CD4-positive, alpha-beta T cell (primary cell): ENCODE data around the gene LRRC37B. TPM values are rescaled to one million over a fixed set of nuclear protein-coding genes. Genes with fewer than 3 reads are reported as not detected.
"Not testable (repeated sequence)": the region's sequence is repeated elsewhere in the genome, so short reads cannot be mapped to it uniquely, and the experiment has no call there.

Experiments
- ATAC-seq: fragments of 200-7000 bp; cut with Tn5 transposase; one replicate; pipeline ENCODE4 v1.10.0; 2022; ENCODE audit warnings: mild to moderate bottlenecking; ENCODE audit not compliant: poor library complexity
- CTCF ChIA-PET: fragments of 350-600 bp; sonication (Branson Sonifier 250); formaldehyde crosslinking; loops from one replicate; lab custom pipeline; 2021; ENCODE audit warnings: antibody characterized with exemption, inconsistent platforms; lab: Charles Lee
- POLR2A ChIA-PET: fragments of 350-600 bp; sonication (Branson Sonifier 250); formaldehyde crosslinking; loops from one replicate; lab custom pipeline; 2021; ENCODE audit warnings: antibody characterized with exemption, inconsistent platforms; lab: Charles Lee
- DNase-seq, 14 experiments: peaks; one replicate each; pipeline ENCODE4 v3.0.0-alpha.2; 2013 to 2020; ENCODE audit warnings: mixed read lengths in 2 of 14
- H3K27ac ChIP-seq, 2 donors: one replicate each; pipeline versions ENCODE4 v1.5.1 to v1.7.0; 2013; ENCODE audit warnings: low read length in 2 of 2, low read depth in 1 of 2, mild to moderate bottlenecking in 1 of 2
- H3K27me3 ChIP-seq, 2 experiments: 1 replicate in 1 of 2; 2 replicates in 1 of 2; pipeline versions ENCODE4 v1.6.1 to v1.7.0; 2013; ENCODE audit warnings: low read length in 2 of 2, control low read depth in 1 of 2, mild to moderate bottlenecking in 1 of 2, moderate library complexity in 1 of 2; ENCODE audit not compliant: insufficient read depth in 2 of 2, control insufficient read depth in 1 of 2
- H3K36me3 ChIP-seq: one replicate; pipeline ENCODE4 v1.6.1; 2013; ENCODE audit warnings: low read length, control low read depth; ENCODE audit not compliant: insufficient read depth
- H3K4me1 ChIP-seq: one replicate; pipeline ENCODE4 v1.6.1; 2013; ENCODE audit warnings: low read length, control low read depth; ENCODE audit not compliant: insufficient read depth
- H3K4me3 ChIP-seq: one replicate; pipeline ENCODE4 v1.5.1; 2013; ENCODE audit warnings: mild to moderate bottlenecking, low read length, moderate library complexity
- H3K9me3 ChIP-seq, 2 experiments: 1 replicate in 1 of 2; 2 replicates in 1 of 2; pipeline versions ENCODE4 v1.6.1 to v1.7.0; 2013; ENCODE audit warnings: low read length in 2 of 2, mild to moderate bottlenecking in 2 of 2, control low read depth in 1 of 2, moderate library complexity in 1 of 2; ENCODE audit not compliant: control insufficient read depth in 1 of 2, insufficient read depth in 1 of 2
- H3K27ac Mint-ChIP-seq: one replicate; pipeline ENCODE4 v1.8.0; 2020; ENCODE audit warnings: mixed read lengths
- H3K27me3 Mint-ChIP-seq: one replicate; pipeline ENCODE4 v1.8.0; 2021; ENCODE audit warnings: mixed read lengths
- H3K36me3 Mint-ChIP-seq: one replicate; pipeline ENCODE4 v1.8.0; 2021; ENCODE audit warnings: low read depth, mixed read lengths
- H3K4me1 Mint-ChIP-seq: one replicate; pipeline ENCODE4 v1.8.0; 2021; ENCODE audit warnings: low read depth, mixed read lengths
- H3K4me3 Mint-ChIP-seq: one replicate; pipeline ENCODE4 v1.8.0; 2020; ENCODE audit warnings: mild to moderate bottlenecking, mixed read lengths
- H3K9me3 Mint-ChIP-seq: one replicate; pipeline ENCODE4 v1.8.0; 2020; ENCODE audit warnings: mixed read lengths
- intact Hi-C, 2 experiments: fragments of 100-400 bp; cut with DNase I in 1 of 2; cut with micrococcal nuclease in 1 of 2; formaldehyde crosslinking; loops; one replicate each; pipeline versions ENCODE4 v1.15.1 to v1.9.0; 2023 to 2025; cut with DNase I, micrococcal nuclease
- polyA plus RNA-seq, 2 donors: library from polyadenylated mRNA; unstranded; fragments of 120-200 nt; gene quantifications; one replicate each; pipeline ENCODE4 v1.2.1, GENCODE V29; 2013
- total RNA-seq, 174 experiments: library from RNA in 2 of 174; stranded (reverse) in 2 of 174; gene quantifications; one replicate each; pipeline ENCODE4 v1.2.3 and lab custom pipeline; 2021 to 2026
- TF ChIP-seq, protein P1 (sequence below): fragments of 200-600 bp; IDR thresholded peaks from one replicate; pipeline ENCODE4 v1.8.0; 2022; ENCODE audit warnings: antibody characterized with exemption, mild to moderate bottlenecking

LRRC37B gene
- total RNA-seq (10 to 100 TPM; 68.8 to 75.2 TPM), total RNA-seq (lab: John Stamatoyannopoulos, UW) (5.3 to 65.3 (median 37.0) reads per million in 172 experiments)
- 30.4 TPM for polyA plus RNA-seq (2013, experiment 1 of 2)
- polyA plus RNA-seq (2013, experiment 2 of 2), result 44.7 TPM

DNA sequence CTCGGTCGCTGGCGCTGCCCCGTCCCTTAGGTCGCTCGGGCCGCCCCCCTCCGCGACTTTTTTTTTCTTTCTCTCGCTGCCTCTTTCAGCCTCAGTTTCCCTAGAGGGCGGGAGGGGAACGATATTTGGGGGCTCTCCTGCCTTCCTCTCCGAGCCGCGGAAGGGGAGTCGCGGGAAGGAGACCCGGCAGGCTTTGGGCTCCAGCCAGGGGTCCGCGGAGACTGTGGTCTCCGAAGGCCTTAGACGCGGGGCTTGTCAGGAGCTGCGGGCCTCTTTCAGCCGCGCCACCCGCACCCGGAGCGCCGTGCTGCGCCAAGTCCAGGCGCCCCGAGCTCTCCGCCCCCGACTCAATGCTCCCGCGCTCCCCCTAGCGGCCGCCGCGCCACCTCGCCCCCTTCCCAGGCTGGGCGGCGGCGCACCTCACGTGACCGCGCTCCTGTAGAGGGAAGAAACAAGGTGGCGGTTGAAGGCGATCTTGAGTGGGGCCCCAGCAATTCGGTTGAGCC is at the start of gene LRRC37B:
Gene LRRC37B (plus strand): TSS at position 427 of the 506 bp plus-strand sequence. CDS start 14,010 bp downstream, outside the sequence.
- TF ChIP-seq, protein P1, sequence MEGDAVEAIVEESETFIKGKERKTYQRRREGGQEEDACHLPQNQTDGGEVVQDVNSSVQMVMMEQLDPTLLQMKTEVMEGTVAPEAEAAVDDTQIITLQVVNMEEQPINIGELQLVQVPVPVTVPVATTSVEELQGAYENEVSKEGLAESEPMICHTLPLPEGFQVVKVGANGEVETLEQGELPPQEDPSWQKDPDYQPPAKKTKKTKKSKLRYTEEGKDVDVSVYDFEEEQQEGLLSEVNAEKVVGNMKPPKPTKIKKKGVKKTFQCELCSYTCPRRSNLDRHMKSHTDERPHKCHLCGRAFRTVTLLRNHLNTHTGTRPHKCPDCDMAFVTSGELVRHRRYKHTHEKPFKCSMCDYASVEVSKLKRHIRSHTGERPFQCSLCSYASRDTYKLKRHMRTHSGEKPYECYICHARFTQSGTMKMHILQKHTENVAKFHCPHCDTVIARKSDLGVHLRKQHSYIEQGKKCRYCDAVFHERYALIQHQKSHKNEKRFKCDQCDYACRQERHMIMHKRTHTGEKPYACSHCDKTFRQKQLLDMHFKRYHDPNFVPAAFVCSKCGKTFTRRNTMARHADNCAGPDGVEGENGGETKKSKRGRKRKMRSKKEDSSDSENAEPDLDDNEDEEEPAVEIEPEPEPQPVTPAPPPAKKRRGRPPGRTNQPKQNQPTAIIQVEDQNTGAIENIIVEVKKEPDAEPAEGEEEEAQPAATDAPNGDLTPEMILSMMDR, result peak; percentile 80
- H3K4me1 ChIP-seq, result peaks cover 30% of the 10 kb centered on the region
- CTCF ChIA-PET, result interaction anchor here (0.6 to 2.3 kb wide), 13 partner anchors 9 to 1181 kb away, joined by 3 to 11 read pairs (median 3); partner anchors contain the start of gene SUZ12
- intact Hi-C loops, result loop anchor here (2.0 to 10.0 kb wide), 5 partner anchors 70 to 338 kb away; partner anchors contain the start of genes C17orf75 (in 1 of the 2), SUZ12 (in 1 of the 2) and UTP6 (in 1 of the 2)
- peaks cover 15% of the 10 kb centered on the region for H3K36me3 Mint-ChIP-seq
- DNase-seq, result peak; percentile 76 to 94 (median 89)
- no peaks in the 10 kb centered on the region for H3K27me3 ChIP-seq
- H3K27ac Mint-ChIP-seq, result peak within 1 kb of the TSS; percentile 90
- POLR2A ChIA-PET, result interaction anchor here (0.6 to 2.8 kb wide), 7 partner anchors 10 to 1183 kb away, joined by 3 to 16 read pairs (median 6); partner anchors contain the start of genes CRLF3, RHOT1 and UTP6
- peaks cover 37% of the 10 kb centered on the region for H3K4me1 Mint-ChIP-seq
- H3K36me3 ChIP-seq, result no peaks in the 10 kb centered on the region
- H3K4me3 ChIP-seq, result peak within 1 kb of the TSS; percentile 93
- no peaks in the 10 kb centered on the region for H3K9me3 Mint-ChIP-seq
- peak within 1 kb of the TSS; percentile 94 for H3K4me3 Mint-ChIP-seq
- ATAC-seq, result peak; percentile 88
- H3K27me3 Mint-ChIP-seq, result no peaks in the 10 kb centered on the region
- no peaks in the 10 kb centered on the region for H3K9me3 ChIP-seq
- peak within 1 kb of the TSS; percentile 17 to 47 for H3K27ac ChIP-seq

DNA sequence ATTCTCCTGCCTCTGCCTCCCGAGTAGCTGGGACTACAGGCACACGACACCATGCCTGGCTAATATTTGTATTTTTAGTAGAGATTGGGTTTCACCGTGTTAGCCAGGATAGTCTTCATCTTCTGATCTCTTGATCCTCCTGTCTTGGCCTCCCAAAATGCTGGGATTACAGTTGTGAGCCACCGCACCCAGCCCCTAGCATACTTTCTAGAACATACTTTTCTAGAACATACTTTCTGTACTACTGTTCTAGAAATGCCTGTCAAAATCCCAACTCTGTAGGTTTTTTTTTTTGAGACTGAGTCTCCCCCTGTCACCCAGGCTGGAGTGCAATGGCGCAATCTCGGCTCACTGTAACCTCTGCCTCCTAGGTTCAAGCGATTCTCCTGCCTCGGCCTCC is 43.1 kb upstream of the LRRC37B start:
- H3K27me3 ChIP-seq, CTCF ChIA-PET, intact Hi-C loops, H3K9me3 Mint-ChIP-seq, H3K27ac Mint-ChIP-seq, H3K4me1 ChIP-seq, POLR2A ChIA-PET, H3K27ac ChIP-seq, H3K4me3 Mint-ChIP-seq, DNase-seq, H3K4me3 ChIP-seq, H3K9me3 ChIP-seq, ATAC-seq, H3K27me3 Mint-ChIP-seq: not testable (repeated sequence)
- peaks cover 12% of the 10 kb centered on the region for H3K4me1 Mint-ChIP-seq
- peaks cover 38% of the 10 kb centered on the region for H3K36me3 ChIP-seq
- H3K36me3 Mint-ChIP-seq, result peaks cover 58% of the 10 kb centered on the region

DNA sequence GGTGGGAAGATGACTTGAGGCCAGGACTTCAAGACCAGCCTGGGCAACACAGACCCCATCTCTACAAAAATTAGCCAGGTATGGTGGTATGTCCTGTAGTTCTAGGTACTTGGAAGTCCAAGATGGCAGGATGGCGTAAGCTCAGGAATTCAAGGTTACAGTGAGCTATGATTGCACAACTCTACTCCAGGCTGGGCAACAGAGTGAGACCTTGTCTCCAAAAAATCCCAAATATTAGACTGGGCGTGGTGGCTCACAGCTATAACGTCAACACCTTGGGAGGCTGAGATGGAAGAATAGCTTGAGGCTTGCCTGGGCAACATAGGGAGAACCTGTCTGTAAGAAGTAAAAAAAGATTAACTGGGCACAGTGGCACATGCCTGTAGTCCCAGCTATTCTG is 39.5 kb upstream of the LRRC37B start:
- H3K9me3 Mint-ChIP-seq, result no peaks in the 10 kb centered on the region
- peaks cover 27% of the 10 kb centered on the region for H3K36me3 ChIP-seq
- POLR2A ChIA-PET, result no interaction called here
- ATAC-seq (no peak), DNase-seq (no peak)
- peaks cover 40% of the 10 kb centered on the region for H3K36me3 Mint-ChIP-seq
- intact Hi-C loops, result no loop called here
- H3K4me3 Mint-ChIP-seq, result no peak overlapping the region
- H3K9me3 ChIP-seq, result no peaks in the 10 kb centered on the region
- no peaks in the 10 kb centered on the region for H3K27me3 Mint-ChIP-seq
- no peak overlapping the region for H3K27ac Mint-ChIP-seq
- no peaks in the 10 kb centered on the region for H3K27me3 ChIP-seq
- H3K4me3 ChIP-seq, result no peak overlapping the region
- no peak overlapping the region for H3K27ac ChIP-seq
- H3K4me1 Mint-ChIP-seq, result peaks cover 3% of the 10 kb centered on the region
- CTCF ChIA-PET, result no interaction called here
- no peaks in the 10 kb centered on the region for H3K4me1 ChIP-seq
- TF ChIP-seq, protein P1, result no peak

DNA sequence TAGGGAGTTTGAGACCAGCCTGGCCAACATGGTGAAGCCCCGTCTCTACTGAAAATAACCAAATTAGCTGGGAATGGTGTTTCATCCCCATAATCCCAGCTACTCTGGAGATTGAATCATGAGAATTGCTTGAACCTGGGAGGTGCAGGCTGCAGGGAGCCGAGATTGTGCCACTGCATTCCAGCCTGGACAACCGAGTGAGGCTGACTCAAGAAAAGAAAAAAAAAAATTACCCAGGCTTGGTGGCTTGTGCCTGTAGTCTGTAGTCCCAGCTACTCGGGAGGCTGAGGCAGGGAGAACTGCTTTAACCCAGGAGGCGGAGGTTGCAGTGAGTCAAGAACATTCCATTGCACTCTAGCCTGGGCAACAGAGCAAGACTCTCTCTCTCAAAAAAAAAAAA is 36.8 kb upstream of the LRRC37B start:
- H3K27me3 ChIP-seq, H3K4me1 ChIP-seq, H3K27ac ChIP-seq, H3K27me3 Mint-ChIP-seq, DNase-seq, H3K9me3 ChIP-seq, H3K4me1 Mint-ChIP-seq, H3K27ac Mint-ChIP-seq, POLR2A ChIA-PET, H3K4me3 ChIP-seq, CTCF ChIA-PET, H3K9me3 Mint-ChIP-seq, H3K4me3 Mint-ChIP-seq, intact Hi-C loops, ATAC-seq: not testable (repeated sequence)
- peaks cover 38% of the 10 kb centered on the region for H3K36me3 Mint-ChIP-seq
- peaks cover 24% of the 10 kb centered on the region for H3K36me3 ChIP-seq

DNA sequence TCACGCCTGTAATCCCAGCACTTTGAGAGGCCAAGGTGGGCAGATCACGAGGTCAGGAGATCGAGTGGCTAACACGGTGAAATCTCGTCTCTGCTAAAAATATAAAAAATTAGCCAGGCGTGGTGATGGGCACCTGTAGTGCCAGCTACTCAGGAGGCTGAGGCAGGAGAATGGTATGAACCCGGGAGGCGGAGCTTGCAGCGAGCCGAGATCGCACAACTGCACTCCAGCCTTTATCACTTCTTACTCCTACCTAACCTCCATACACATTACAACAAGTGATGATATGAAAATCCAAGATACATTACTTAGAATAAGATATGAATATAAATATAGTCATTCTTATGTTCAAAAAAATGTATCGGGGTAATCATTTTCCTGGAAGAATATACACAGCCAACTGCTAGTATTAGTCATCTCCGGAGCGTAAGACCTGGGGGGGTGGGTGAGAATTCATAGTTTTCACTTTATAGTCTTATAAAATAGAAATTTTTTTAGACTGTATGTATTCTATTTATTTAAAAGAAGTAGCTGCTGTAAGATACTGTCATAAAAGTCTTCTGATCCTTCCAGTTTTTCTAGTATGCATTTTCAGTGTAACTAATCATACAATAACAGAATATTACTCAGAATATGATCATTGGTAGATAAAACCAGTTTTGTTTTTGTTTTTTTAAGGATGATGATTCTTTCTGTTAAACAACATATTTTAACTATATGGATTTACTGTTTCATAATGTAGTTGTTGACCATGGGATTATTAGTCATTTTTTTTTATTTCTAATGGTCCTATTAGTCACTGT is 32.7 kb upstream of the LRRC37B start:
- intact Hi-C loops, H3K27me3 Mint-ChIP-seq, H3K4me3 ChIP-seq, H3K27ac Mint-ChIP-seq, H3K9me3 Mint-ChIP-seq, POLR2A ChIA-PET, H3K4me3 Mint-ChIP-seq, H3K27me3 ChIP-seq, H3K27ac ChIP-seq, H3K4me1 Mint-ChIP-seq, H3K9me3 ChIP-seq, H3K4me1 ChIP-seq, DNase-seq, ATAC-seq, CTCF ChIA-PET: not testable (repeated sequence)
- peaks cover 34% of the 10 kb centered on the region for H3K36me3 ChIP-seq
- H3K36me3 Mint-ChIP-seq, result peaks cover 29% of the 10 kb centered on the region
